OCI-LY3 (cell line): ENCODE results near the gene DUSP2.

Experiments
- CTCF ChIP-seq: fragments of 200-600, 300-600 bp; sonication (generic); IDR thresholded peaks from 2 replicates; pipeline ENCODE4 v1.5.1; 2014; ENCODE audit warnings: antibody characterized with exemption, low read length, low read depth
- EZH2phosphoT487 ChIP-seq: fragments of 200-600 bp; shearing (Covaris generic); IDR thresholded peaks from 2 replicates; pipeline ENCODE4 v1.6.1; 2018; ENCODE audit warnings: antibody characterized with exemption, mixed run types, low read depth

DNA sequence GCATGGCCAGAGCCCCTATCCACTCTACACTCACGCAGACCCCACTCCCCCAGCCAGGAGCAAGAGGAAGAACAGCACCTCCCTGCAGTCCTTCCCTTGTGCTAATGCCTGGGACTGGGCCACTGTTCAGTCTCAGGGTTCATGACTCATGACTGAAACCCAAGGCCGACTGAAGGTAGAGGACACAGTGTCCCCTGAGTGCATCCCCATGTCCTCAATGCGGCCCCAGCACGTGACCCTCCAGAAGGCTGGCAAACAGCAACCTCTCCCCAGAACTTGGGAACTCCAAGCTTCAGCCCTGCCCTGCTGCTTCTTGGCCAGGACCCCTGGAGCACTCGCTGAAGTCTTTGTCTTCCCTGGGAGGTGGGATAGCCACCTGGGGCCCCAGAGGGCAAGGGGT lies 22.8 kb downstream of the DUSP2 start:
- no peak for TF ChIP-seq CTCF
- no peak for TF ChIP-seq EZH2phosphoT487
